Esophagus muscularis mucosa (tissue), 4 donors: ENCODE measurements around the gene KRT73. TPM values are rescaled to one million over a fixed set of nuclear protein-coding genes. Genes with fewer than 3 reads are reported as not detected.

Experiments
- DNase-seq: peaks from one replicate; pipeline ENCODE4 v3.0.0-alpha.2; 2017; ENCODE audit errors: extremely low spot score
- H3K27ac ChIP-seq, 4 donors: fragments of 200-600 bp; sonication (generic); replicated peaks in 1 of 4; 1 replicate in 3 of 4; 2 replicates in 1 of 4; pipeline ENCODE4 v1.5.1; 2016 to 2019; ENCODE audit warnings: mild to moderate bottlenecking in 1 of 4
- H3K27me3 ChIP-seq, 4 donors: fragments of 200-600 bp; sonication (generic); one replicate each; pipeline versions ENCODE4 v1.5.1 to v1.6.0; 2016 to 2019
- H3K36me3 ChIP-seq, 4 donors: fragments of 200-600 bp; sonication (generic); one replicate each; pipeline ENCODE4 v1.5.1; 2016 to 2019
- H3K4me1 ChIP-seq, 4 donors: fragments of 200-600 bp; sonication (generic); one replicate each; pipeline ENCODE4 v1.5.1; 2016 to 2019
- H3K4me3 ChIP-seq, 4 donors: fragments of 200-600 bp; sonication (generic); 1 replicate in 2 of 4; 2 replicates in 2 of 4; pipeline ENCODE4 v1.5.1; 2016 to 2019; ENCODE audit warnings: mild to moderate bottlenecking in 4 of 4, moderate library complexity in 1 of 4
- H3K9me3 ChIP-seq, 4 donors: fragments of 200-600 bp; sonication (generic); 1 replicate in 3 of 4; 2 replicates in 1 of 4; pipeline ENCODE4 v1.5.1; 2016 to 2019
- CTCF ChIP-seq, 3 experiments: fragments of 200-600 bp in 2 of 3; fragments of 450-650 bp in 1 of 3; sonication (generic) in 2 of 3; IDR thresholded peaks; one replicate each; pipeline ENCODE4 v1.5.1; 2017 to 2019; ENCODE audit warnings: antibody characterized with exemption in 3 of 3, mild to moderate bottlenecking in 2 of 3, moderate library complexity in 1 of 3
- EP300 ChIP-seq: sonication (generic); formaldehyde crosslinking; IDR thresholded peaks from one replicate; pipeline ENCODE4 v1.6.1; 2017; ENCODE audit warnings: antibody characterized with exemption
- POLR2A ChIP-seq: fragments of 450-650 bp; IDR thresholded peaks from one replicate; pipeline ENCODE4 v1.6.1; 2017; ENCODE audit warnings: antibody characterized with exemption, moderate library complexity, mild to moderate bottlenecking, low read depth
- POLR2AphosphoS5 ChIP-seq, 2 donors: sonication (generic); formaldehyde crosslinking; IDR thresholded peaks; one replicate each; pipeline ENCODE4 v1.6.1; 2017; ENCODE audit warnings: antibody characterized with exemption in 2 of 2
- WGBS: methylation state at CpG from one replicate; pipeline ENCODE4 v1.1.5; 2018; 5-methylcytosine and 5-hydroxymethylcytosine counted together
- intact Hi-C: fragments of 100-400 bp; cut with DNase I; formaldehyde crosslinking; loops from one replicate; pipeline ENCODE4 v1.15.1; 2023
- total RNA-seq, 4 donors: library from RNA; depleted of rRNA; stranded (reverse); fragments of >200 nt; gene quantifications; one replicate each; pipeline versions ENCODE4 v1.1.0 to v1.2.1, GENCODE V29; 2016

The KRT73 gene
- total RNA-seq, 4 donors from 2014 or later = not detected

- no peak for TF ChIP-seq POLR2AphosphoS5 (IDR thresholded peaks at IDR 0.05)
- no peak for TF ChIP-seq EP300
- no peak for TF ChIP-seq POLR2A
- no peak for TF ChIP-seq CTCF (IDR thresholded peaks at IDR 0.05)
- H3K9me3 ChIP-seq = no peaks in the 10 kb centered on the region
- no peak for DNase-seq
- H3K4me3 ChIP-seq = no peak overlapping the region
- no peaks in the 10 kb centered on the region for H3K4me1 ChIP-seq
- H3K36me3 ChIP-seq = no peaks in the 10 kb centered on the region
- no peak overlapping the region for H3K27ac ChIP-seq
- WGBS = 87% methylated on average over 8 of the region's 8 CpGs
- intact Hi-C loops = no loop called here
- peaks cover 0 to 9% (median 0%) of the 10 kb centered on the region in 4 donors for H3K27me3 ChIP-seq
Observed at GRCh38 chr12:52558781-52559445, 59.4 kb downstream of the KRT73 start.

Other genes starting within 250 kb of the KRT73 start
- not detected for gene KRT84, start 232.9 kb downstream of the KRT73 start, total RNA-seq
- not detected for gene KRT82, start 212.2 kb downstream of the KRT73 start, total RNA-seq
- gene KRT75, start 184.2 kb downstream of the KRT73 start, total RNA-seq = not detected
- not detected for gene KRT6B, start 166.4 kb downstream of the KRT73 start, total RNA-seq
- gene KRT6C, start 144.8 kb downstream of the KRT73 start, total RNA-seq = not detected
- 1 to 10 TPM in 1 of 4 donors, not detected in 3; 5.4 TPM for gene KRT6A, start 125.3 kb downstream of the KRT73 start, total RNA-seq
- 1 to 10 TPM in 1 of 4 donors, under 1 TPM in 1, not detected in 2; 0.46 to 1.2 TPM for gene KRT5, start 98.2 kb downstream of the KRT73 start, total RNA-seq
- not detected for gene KRT71, start 65.4 kb downstream of the KRT73 start, total RNA-seq
- not detected for gene KRT74, start 44.7 kb downstream of the KRT73 start, total RNA-seq
- gene KRT72, start 17.1 kb downstream of the KRT73 start, total RNA-seq = not detected
- gene KRT2, start 33.7 kb upstream of the KRT73 start, total RNA-seq = not detected
- gene KRT1, start 61.8 kb upstream of the KRT73 start, total RNA-seq = not detected
- not detected for gene KRT77, start 85.0 kb upstream of the KRT73 start, total RNA-seq
- gene KRT76, start 158.8 kb upstream of the KRT73 start, total RNA-seq = not detected
- gene KRT3, start 177.6 kb upstream of the KRT73 start, total RNA-seq = not detected
- gene KRT4, start 195.6 kb upstream of the KRT73 start, total RNA-seq = 1 to 10 TPM in 1 of 4 donors, under 1 TPM in 3; 0.13 to 5.4 (median 0.20) TPM
- not detected for gene KRT79, start 215.8 kb upstream of the KRT73 start, total RNA-seq
- gene KRT78, start 230.4 kb upstream of the KRT73 start, total RNA-seq = 1 to 10 TPM in 1 of 4 donors, under 1 TPM in 2, not detected in 1; 0.33 to 2.1 (median 0.75) TPM